ENCODE measurements around the gene EPHX1.
"Not testable (repeated sequence)": the region's sequence is repeated elsewhere in the genome, so short reads cannot be mapped to it uniquely, and the experiment has no call there.

The EPHX1 gene

DNA sequence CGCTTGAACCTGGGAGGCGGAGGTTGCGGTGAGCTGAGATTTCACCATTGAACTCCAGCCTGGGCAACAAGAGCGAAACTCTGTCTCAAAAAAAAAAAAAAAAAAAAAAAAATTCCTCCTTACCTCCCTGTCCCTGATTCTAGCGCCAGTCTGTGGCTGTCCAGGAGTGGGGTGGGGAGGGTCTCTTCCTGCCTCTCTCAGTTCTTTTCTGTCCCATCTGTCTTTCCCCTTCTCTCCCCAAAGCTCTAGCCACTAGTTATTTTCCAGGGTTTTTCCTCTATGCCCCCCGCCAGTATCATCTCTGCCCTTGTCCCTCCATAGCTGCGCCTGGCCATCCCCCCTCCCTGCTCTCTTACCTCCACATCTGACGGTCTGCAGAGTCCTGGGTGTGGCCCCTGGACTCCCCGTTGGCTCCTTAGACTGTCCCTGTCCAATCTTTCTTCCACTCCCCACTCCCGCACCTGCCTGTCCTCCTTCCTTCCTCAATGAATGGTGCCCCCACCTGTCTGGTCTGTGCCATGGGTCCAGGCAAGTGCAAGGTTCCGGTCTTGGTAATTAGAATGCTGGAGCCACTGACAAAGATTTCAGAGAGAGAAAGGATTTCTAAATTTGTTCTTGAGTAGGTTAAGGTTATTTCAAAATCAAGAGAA, 73.8 kb downstream of the EPHX1 start:
- no peak for DNase-seq

DNA sequence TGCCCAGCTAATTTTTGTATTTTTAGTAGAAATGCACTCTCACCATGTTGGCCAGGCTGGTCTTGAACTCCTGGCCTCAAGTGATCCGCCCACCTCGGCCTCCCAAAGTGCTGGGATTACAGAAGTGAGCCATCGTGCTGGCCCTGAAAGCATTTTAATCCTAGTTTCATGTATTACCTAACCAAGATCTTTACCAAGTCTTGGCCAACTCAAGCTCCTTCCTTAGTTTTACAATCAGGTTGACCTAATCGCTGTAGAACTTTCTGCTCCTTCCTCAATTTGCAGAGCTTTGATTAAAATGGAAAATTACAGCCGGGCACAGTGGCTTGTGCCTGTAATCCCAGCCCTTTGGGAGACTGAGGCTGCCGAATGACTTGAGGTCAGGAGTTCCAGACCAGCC, 75.4 kb downstream of the EPHX1 start:
- no peak for DNase-seq

DNA sequence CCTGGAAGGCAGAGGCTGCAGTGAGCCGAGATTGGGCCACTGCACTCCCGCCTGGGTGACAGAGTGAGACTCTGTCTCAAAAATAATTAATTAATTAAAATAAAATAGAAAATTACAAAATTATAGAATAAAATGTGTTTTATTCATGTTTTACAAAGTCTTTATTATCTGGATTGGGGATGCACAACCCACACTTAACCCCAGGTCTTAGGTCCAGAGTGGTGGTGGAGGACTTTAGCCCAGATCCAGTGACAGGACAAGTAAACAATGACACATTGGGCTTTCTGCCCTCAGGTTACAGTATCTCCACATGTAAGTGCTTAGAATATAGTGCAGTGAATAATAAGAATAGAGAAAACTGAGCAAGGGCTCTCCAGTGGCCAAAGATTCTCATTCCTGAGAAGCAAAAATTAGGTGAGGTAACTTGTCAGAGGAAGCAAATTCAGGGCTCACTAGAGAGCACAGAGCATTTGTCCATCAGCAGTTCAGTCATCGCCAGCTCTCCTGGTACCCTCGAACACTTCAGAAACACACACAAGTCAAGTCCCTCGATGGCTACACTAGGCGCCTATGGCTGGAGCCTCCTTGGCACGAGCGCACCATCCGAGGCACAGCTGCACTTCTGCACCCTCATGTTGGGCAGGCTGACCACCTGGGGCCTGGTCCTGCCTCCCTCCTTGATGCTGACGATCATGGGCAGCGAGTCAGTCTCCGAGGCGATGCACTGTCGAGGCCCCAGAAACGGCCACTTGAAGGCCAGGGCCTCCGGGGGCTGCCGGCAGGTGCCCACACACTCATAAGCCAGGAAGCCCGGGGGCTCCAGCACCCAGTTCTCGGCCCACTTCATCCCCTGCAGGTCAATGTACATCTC, 76.5 kb downstream of the EPHX1 start:
- no peak for DNase-seq

DNA sequence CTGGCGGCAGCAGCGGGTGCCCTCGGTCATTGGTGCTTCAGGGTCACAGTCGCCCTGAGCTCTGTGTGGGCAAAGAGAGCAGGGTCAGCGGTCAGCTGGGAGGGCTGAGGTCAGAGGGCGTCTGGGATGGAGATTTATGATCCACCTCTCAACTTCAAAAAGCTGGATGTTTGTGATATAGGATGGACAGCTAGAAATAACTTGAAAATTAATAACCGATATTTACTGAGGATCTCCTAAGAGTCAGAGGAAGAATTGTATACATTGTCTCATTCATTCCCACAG, 77.0 kb downstream of the EPHX1 start:
- no peak for DNase-seq

DNA sequence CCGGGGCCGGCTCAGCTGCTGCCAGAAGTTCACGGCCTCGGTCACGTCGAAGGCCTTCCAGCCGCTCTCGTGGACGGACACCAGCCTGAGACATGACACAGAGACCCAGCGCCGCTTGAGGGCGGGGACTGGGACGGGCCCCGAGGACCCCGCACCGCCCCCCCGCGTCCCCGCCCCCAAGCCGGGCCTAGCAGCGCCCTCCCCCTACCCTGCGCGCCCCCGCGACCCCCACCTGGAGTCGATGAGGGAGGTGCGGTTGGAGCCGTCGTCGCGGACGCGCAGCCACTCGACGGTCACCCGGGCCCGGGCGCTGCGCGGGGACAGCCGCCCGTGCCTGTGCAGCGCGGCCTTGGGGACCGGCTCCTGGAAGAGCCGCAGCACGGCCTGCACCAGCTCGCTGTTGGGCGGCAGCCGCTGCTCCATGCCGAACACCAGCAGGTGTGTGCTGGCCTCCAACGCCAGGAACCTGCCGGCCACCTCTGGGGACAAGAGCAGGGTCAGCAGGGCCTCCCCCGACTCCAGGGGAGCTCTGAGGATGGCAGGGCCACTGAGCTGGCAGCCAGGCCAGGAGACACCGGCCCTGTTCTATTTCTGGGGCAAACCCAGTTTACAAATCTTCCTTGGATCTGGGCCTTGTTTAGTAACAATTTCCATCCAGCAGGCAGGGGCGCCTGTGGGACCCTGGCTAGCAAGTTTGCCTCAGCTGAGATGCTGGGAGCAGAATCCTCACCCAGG, 77.8 kb downstream of the EPHX1 start:
- not testable (repeated sequence) for DNase-seq

DNA sequence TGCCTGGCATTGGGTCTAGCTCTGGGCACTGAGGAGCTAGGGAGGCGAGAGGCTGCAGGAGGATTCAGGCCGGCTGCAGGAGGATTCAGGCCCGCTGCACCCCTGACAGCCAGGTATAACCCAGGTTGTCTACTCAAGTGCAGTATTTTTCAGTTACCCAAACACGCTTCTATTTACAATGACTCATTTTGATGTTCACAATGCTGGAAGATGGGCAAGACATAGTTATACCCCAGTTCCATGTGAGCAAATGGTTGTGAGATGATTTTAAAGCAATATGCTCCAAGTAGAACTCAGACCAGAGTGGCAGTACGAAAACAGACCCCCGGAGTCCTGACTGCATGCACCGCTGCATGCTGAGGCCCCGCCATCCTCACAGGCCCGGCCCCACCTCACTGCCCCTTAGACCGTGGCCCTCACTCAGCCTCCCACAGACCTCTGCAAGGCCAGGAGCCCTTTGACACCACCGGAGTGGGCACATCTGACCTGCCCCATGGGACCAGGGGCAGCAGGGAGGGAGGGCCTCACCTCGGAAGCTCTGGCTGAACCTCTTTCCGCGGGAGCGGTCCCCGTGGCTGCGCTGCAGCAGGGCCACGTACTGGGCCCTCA, 78.5 kb downstream of the EPHX1 start:
- no peak for DNase-seq

DNA sequence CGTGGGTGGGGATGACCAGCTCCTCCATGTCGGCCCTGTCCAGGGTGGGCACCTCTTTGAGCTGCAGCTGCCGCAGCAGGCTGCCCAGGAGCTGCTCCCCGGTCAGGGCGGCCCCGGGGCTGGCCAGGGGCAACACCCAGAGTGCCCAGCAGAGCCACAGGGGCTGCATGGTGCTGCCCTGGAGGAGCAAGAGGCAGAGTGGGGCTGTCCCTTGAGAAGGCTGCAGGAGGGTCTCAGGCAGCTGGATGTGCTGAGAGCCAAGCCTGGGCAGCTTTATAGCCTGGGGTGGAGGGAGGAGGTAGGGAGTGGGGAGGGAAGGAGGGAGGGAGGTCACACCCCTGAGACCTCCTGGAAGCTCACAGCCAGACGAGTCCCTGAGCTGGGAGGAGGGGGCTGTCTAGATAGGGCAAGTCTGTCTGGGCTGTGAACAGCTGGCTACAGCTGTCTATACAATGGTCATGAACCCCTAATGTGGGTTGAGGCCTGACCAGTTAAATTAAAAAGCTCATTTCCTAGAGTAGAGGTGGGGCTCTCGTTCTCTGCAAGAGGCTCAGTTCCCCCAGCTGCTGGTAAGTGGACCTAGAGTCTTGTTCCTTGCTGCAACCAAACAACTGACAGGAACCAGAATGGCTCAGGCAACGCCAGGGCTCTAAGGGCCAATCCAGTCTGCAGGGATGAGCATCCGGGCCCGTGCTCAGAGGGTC, 79.1 kb downstream of the EPHX1 start, which contains the start of gene LEFTY1:
TSS of gene LEFTY1 (minus strand) at position 249 of the 704 bp plus-strand sequence. CDS start at position 169, 80 bp downstream.
- DNase-seq = no peak

DNA sequence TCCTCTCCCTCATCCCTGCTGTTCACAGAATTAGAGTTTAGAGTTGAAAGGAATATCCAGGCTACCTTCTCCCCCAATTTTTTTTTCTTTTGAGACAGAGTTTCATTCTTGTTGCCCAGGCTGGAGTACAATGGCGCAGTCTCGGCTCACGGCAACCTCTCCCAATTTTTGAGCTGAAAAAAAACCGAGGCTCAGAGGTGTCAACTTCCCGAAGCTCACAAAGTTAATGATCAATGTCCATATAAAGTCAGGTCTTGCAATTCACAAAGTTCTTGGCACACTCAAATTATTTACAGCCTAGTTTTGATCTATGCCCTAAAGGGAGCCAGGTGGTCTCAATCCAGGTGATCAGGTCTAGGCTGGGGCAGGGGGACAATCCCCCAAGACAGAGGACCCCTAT, 79.8 kb downstream of the EPHX1 start:
- no peak for DNase-seq

DNA sequence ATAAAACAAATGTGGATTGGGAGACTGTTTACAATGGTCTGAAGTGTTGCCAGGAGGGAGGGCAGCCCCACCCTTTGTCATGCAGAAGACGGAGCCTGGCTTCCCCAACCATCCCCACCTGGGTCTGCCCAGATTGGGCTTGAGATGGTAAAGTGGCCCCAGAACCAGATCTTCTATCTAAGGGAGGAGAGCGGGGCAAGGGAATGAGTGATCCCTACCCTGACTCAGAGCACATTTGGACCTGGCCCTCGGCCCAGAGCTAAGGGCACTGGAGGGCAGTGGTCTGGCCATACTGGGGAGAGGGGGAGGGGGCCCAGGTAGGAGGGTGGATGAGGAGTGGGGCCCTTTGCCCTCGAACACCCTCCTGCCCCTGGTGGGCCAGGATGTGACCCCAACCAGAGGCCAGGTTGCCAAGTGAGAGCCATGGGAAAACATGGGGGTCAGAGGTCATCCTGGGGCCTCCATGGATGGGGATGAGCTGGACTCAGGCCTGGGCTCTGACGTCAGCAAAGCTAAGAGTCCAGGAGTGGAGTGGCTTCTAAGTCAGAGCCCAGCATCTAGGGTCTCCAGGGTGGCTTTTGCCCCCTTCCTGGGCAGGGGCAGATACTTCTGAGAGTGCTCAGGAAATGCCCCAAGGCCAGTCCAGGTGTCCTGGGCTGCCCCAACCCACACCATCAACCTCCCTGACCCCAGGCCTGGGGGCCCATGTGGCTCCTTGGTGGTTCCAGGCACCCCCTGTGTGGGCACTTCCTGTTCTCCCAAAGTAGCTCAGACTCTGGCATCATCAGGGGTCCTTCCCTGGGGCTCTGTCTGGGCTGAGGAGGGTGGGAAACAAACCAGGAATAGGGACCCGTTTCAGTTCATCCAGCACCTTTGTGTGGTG, 80.7 kb downstream of the EPHX1 start:
- DNase-seq = no peak

DNA sequence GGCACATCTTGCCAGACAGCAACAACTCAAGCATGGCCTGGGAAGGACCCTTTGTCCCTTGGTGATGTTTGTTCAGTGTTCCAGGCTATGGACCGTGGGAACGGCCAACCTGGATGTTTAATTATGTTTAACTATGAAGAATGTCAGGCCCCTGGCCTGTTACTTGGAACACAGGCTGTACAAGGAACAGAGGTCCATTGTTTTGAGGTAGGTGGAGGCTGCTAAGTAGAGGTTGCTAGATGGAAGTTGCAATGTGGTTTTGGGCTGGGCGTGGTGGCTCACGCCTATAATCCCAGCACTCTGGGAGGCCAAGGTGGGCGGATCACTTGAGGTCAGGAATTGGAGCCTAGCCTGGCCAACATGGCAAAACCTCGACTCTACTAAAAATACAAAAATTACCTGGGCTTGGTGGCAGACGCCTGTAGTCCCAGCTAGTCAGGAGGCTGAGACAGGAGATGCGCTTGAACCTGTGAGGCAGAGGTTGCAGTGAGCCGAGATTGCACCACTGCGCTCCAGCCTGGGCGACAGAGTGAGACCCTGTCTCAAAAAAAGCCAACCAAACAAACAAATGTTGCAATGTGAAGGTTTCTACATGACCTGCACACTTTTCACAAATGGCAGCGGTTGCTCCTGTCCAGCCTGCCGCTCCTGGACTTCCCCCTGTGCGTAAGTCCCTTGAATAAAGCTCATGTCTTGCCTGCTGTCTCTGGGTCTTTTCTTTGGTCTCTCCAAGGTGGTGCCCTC, 81.5 kb downstream of the EPHX1 start:
- no peak for DNase-seq

DNA sequence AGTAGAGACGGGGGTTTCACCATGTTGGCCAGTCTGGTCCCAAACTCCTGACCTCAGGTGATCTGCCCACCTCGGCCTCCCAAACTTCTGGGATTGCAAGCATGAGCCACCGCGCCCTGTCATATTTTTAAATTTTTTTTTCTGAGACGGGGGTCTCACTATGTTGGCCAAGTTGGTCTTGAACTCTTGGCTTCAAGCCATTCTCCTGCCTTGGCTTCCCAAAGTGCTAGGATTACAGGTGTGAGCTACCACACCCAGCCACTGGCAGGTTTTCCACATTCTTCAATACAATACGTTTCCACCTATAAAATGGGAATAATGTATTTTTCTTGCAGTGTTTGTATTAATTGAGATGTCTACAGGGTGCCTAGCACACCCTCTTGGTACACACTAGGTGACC, 82.4 kb downstream of the EPHX1 start:
- DNase-seq = no peak
